ENCODE measurements around the gene PKD1. TPM values are rescaled to one million over a fixed set of nuclear protein-coding genes. Genes with fewer than 3 reads are reported as not detected.

PKD1 gene
- total RNA-seq, 1 donor = 180 TPM

GRCh38 chr16:2149630-2150417, 14.1 kb upstream of the PKD1 start:
- H3K27me3 ChIP-seq (ENCODE audit: insufficient read depth, low read length) = no peaks in the 10 kb centered on the region
- H3K4me3 ChIP-seq (ENCODE audit: insufficient read depth, low read length) = no peak overlapping the region

GRCh38 chr16:2148714-2149629, 13.3 kb upstream of the PKD1 start:
- Histone ChIP-seq H3K4me3 (ENCODE audit: insufficient read depth, low read length) (peak overlapping the region; percentile 65), H3K9me3 (ENCODE audit: low read depth, low read length) (no peaks in the 10 kb centered on the region), H2AFZ (ENCODE audit: low read length) (no peak overlapping the region), H3K4me2 (ENCODE audit: insufficient read depth, low read length) (peak overlapping the region; percentile 78), H3K79me2 (ENCODE audit: insufficient read depth, low read length) (peaks cover 36% of the 10 kb centered on the region), H3K27me3 (ENCODE audit: insufficient read depth, low read length) (no peaks in the 10 kb centered on the region), H3K4me1 (ENCODE audit: insufficient read depth, low read length) (peaks cover 44% of the 10 kb centered on the region), H3K27ac (ENCODE audit: low read depth, low read length) (no peak overlapping the region), H3K36me3 (ENCODE audit: insufficient read depth, low read length) (peaks cover 31% of the 10 kb centered on the region), H4K20me1 (ENCODE audit: insufficient read depth, low read length) (peaks cover 74% of the 10 kb centered on the region)
- TF ChIP-seq CTCF (IDR thresholded peaks at IDR 0.05; ENCODE audit: extremely low read depth, low read depth, low read length) = no peak
- DNase-seq (ENCODE audit: insufficient read length, low spot score, missing footprints) = peak; percentile 94

More at GRCh38 chr16:2149630-2150417, 14.1 kb upstream of the PKD1 start:
- Histone ChIP-seq H3K79me2 (ENCODE audit: insufficient read depth, low read length) (peaks cover 44% of the 10 kb centered on the region), H3K9me3 (ENCODE audit: low read depth, low read length) (no peaks in the 10 kb centered on the region), H3K36me3 (ENCODE audit: insufficient read depth, low read length) (peaks cover 34% of the 10 kb centered on the region), H2AFZ (ENCODE audit: low read length) (no peak overlapping the region), H3K4me1 (ENCODE audit: insufficient read depth, low read length) (peaks cover 49% of the 10 kb centered on the region), H3K27ac (ENCODE audit: low read depth, low read length) (no peak overlapping the region), H4K20me1 (ENCODE audit: insufficient read depth, low read length) (peaks cover 83% of the 10 kb centered on the region), H3K4me2 (ENCODE audit: insufficient read depth, low read length) (peak overlapping the region; percentile 78)
- DNase-seq (ENCODE audit: insufficient read length, low spot score, missing footprints) = peak; percentile 88
- no peak for TF ChIP-seq CTCF (IDR thresholded peaks at IDR 0.05; ENCODE audit: extremely low read depth, low read depth, low read length)

- H4K20me1 ChIP-seq (ENCODE audit: insufficient read depth, low read length) = peaks cover 66% of the 10 kb centered on the region
- peaks cover 39% of the 10 kb centered on the region for H3K4me1 ChIP-seq (ENCODE audit: insufficient read depth, low read length)
- peak within 1 kb of the TSS; percentile 65 for H3K4me3 ChIP-seq (ENCODE audit: insufficient read depth, low read length)
- H3K27me3 ChIP-seq (ENCODE audit: insufficient read depth, low read length) = no peaks in the 10 kb centered on the region
- H2AFZ ChIP-seq (ENCODE audit: low read length) = no peak within 1 kb of the TSS
- H3K79me2 ChIP-seq (ENCODE audit: insufficient read depth, low read length) = peaks cover 27% of the 10 kb centered on the region
- H3K36me3 ChIP-seq (ENCODE audit: insufficient read depth, low read length) = peaks cover 22% of the 10 kb centered on the region
- H3K27ac ChIP-seq (ENCODE audit: low read depth, low read length) = no peak within 1 kb of the TSS
- TF ChIP-seq CTCF (IDR thresholded peaks at IDR 0.05; ENCODE audit: extremely low read depth, low read depth, low read length) = no peak
- peak within 1 kb of the TSS; percentile 78 for H3K4me2 ChIP-seq (ENCODE audit: insufficient read depth, low read length)
- no peaks in the 10 kb centered on the region for H3K9me3 ChIP-seq (ENCODE audit: low read depth, low read length)
- peak; percentile 98 for DNase-seq (ENCODE audit: insufficient read length, low spot score, missing footprints)
Measured at GRCh38 chr16:2147981-2148671, 12.4 kb upstream of the PKD1 start, which contains the start of gene RAB26. TSS of gene RAB26 (plus strand) at chr16:2148625. CDS start at chr16:2148784, 159 bp downstream.
